ENCODE measurements around the gene SPART.

SPART gene

GRCh38 chr13:36258831-36259230, 87.4 kb downstream of the SPART start:
- no peak overlapping the region for H3K4me3 ChIP-seq (ENCODE audit: low read depth, low read length)
